ENCODE measurements around the gene ITGB7.

The ITGB7 gene, protein sequence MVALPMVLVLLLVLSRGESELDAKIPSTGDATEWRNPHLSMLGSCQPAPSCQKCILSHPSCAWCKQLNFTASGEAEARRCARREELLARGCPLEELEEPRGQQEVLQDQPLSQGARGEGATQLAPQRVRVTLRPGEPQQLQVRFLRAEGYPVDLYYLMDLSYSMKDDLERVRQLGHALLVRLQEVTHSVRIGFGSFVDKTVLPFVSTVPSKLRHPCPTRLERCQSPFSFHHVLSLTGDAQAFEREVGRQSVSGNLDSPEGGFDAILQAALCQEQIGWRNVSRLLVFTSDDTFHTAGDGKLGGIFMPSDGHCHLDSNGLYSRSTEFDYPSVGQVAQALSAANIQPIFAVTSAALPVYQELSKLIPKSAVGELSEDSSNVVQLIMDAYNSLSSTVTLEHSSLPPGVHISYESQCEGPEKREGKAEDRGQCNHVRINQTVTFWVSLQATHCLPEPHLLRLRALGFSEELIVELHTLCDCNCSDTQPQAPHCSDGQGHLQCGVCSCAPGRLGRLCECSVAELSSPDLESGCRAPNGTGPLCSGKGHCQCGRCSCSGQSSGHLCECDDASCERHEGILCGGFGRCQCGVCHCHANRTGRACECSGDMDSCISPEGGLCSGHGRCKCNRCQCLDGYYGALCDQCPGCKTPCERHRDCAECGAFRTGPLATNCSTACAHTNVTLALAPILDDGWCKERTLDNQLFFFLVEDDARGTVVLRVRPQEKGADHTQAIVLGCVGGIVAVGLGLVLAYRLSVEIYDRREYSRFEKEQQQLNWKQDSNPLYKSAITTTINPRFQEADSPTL

GRCh38 chr12:53207042-53207441 is at the start of gene ITGB7:
TSS of gene ITGB7 (minus strand) at chr12:53207251. CDS start at chr12:53200443, 6,808 bp downstream.
- CTCF ChIA-PET = interaction anchor here (2.3 to 11.6 kb wide), 2 partner anchors 48 to 62 kb away, joined by 9 to 144 read pairs; partner anchors contain the start of gene ESPL1
- POLR2A ChIA-PET = interaction anchor here (0.6 to 1.3 kb wide), 2 partner anchors 61 to 87 kb away, joined by 3 to 4 read pairs; no protein-coding TSS in a partner anchor
- no peak within 1 kb of the TSS for H3K27ac ChIP-seq (ENCODE audit: extremely low read depth, low read depth, low read length)
- no peaks in the 10 kb centered on the region for H3K9me3 ChIP-seq (ENCODE audit: control insufficient read depth, insufficient read depth, low read depth, low read length)
- H3K4me3 ChIP-seq (ENCODE audit: low read depth, low read length) = no peak within 1 kb of the TSS
- peaks cover 0 to 13% of the 10 kb centered on the region in 2 experiments; a peak in 1 of 3 replicates for H3K36me3 ChIP-seq (ENCODE audit: control insufficient read depth in 2 of 2, insufficient read depth in 1 of 2, low read length in 2 of 2)
- TF ChIP-seq ZNF16 (tag by site-specific recombination; IDR thresholded peaks at IDR 0.05; ENCODE audit: low read depth) (no peak), SP7 (tag by site-specific recombination; IDR thresholded peaks at IDR 0.05) (no peak), PBX3 (CRISPR knock-in tag; IDR thresholded peaks at IDR 0.05) (no peak), ZNF239 (tag by site-specific recombination; IDR thresholded peaks at IDR 0.05) (no peak), ZNF747 (tag by site-specific recombination; IDR thresholded peaks at IDR 0.05) (no peak), ZNF2 (tag by site-specific recombination; IDR thresholded peaks at IDR 0.05) (no peak), ZNF10 (tag by site-specific recombination; IDR thresholded peaks at IDR 0.05) (no peak), ZNF157 (tag by site-specific recombination; IDR thresholded peaks at IDR 0.05) (no peak), ZNF677 (tag by site-specific recombination; IDR thresholded peaks at IDR 0.05) (no peak), ZNF274 (IDR thresholded peaks at IDR 0.05; ENCODE audit: low read length) (no peak), ZNF274 (tag by site-specific recombination; IDR thresholded peaks at IDR 0.05; ENCODE audit: borderline replicate concordance) (no peak)
- TF ChIP-seq, protein P1, sequence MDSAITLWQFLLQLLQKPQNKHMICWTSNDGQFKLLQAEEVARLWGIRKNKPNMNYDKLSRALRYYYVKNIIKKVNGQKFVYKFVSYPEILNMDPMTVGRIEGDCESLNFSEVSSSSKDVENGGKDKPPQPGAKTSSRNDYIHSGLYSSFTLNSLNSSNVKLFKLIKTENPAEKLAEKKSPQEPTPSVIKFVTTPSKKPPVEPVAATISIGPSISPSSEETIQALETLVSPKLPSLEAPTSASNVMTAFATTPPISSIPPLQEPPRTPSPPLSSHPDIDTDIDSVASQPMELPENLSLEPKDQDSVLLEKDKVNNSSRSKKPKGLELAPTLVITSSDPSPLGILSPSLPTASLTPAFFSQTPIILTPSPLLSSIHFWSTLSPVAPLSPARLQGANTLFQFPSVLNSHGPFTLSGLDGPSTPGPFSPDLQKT (IDR thresholded peaks at IDR 0.05; ENCODE audit: borderline replicate concordance, low read depth, low read length) = no peak
- TF ChIP-seq, protein P2, sequence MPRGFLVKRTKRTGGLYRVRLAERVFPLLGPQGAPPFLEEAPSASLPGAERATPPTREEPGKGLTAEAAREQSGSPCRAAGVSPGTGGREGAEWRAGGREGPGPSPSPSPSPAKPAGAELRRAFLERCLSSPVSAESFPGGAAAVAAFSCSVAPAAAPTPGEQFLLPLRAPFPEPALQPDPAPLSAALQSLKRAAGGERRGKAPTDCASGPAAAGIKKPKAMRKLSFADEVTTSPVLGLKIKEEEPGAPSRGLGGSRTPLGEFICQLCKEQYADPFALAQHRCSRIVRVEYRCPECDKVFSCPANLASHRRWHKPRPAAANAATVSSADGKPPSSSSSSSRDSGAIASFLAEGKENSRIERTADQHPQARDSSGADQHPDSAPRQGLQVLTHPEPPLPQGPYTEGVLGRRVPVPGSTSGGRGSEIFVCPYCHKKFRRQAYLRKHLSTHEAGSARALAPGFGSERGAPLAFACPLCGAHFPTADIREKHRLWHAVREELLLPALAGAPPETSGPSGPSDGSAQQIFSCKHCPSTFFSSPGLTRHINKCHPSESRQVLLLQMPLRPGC (tag by site-specific recombination; IDR thresholded peaks at IDR 0.05) = no peak
- TF ChIP-seq, protein P3, sequence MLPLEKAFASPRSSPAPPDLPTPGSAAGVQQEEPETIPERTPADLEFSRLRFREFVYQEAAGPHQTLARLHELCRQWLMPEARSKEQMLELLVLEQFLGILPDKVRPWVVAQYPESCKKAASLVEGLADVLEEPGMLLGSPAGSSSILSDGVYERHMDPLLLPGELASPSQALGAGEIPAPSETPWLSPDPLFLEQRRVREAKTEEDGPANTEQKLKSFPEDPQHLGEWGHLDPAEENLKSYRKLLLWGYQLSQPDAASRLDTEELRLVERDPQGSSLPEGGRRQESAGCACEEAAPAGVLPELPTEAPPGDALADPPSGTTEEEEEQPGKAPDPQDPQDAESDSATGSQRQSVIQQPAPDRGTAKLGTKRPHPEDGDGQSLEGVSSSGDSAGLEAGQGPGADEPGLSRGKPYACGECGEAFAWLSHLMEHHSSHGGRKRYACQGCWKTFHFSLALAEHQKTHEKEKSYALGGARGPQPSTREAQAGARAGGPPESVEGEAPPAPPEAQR (tag by site-specific recombination; IDR thresholded peaks at IDR 0.05) = no peak
- TF ChIP-seq, protein P4, sequence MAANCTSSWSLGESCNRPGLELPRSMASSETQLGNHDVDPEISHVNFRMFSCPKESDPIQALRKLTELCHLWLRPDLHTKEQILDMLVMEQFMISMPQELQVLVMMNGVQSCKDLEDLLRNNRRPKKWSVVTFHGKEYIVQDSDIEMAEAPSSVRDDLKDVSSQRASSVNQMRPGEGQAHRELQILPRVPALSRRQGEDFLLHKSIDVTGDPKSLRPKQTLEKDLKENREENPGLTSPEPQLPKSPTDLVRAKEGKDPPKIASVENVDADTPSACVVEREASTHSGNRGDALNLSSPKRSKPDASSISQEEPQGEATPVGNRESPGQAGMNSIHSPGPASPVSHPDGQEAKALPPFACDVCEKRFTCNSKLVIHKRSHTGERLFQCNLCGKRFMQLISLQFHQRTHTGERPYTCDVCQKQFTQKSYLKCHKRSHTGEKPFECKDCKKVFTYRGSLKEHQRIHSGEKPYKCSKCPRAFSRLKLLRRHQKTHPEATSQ (tag by site-specific recombination; IDR thresholded peaks at IDR 0.05) = no peak
- no peaks in the 10 kb centered on the region for H3K4me1 ChIP-seq (ENCODE audit: control insufficient read depth, insufficient read depth, low read length)

DNA sequence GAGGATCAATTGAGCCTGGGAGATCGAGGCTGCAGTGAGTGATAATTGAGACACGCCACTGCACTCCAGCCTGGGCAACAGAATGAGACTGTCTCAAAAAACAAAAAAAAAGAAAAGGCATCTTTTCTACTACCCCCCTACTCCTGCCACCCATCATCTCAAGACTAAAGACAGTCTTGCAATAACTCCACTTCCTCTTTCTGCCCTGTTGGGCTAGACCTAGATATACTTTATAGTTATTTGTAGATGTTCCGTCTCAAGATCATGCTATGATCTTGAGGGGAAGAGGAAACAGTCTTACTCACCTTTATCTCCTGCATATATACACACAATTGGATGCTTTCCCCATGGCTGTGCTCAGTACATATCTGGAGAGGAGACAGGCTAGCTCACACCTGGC is 48.9 kb upstream of the ITGB7 start:
- peaks cover 4% of the 10 kb centered on the region; the same call in 1 of the 2 replicates for H3K4me1 ChIP-seq (ENCODE audit: control insufficient read depth, insufficient read depth, low read length)
- H3K36me3 ChIP-seq (ENCODE audit: control insufficient read depth in 2 of 2, insufficient read depth in 1 of 2, low read length in 2 of 2) = peaks cover 0 to 22% of the 10 kb centered on the region in 2 experiments; a peak in 1 of 3 replicates
- no peak overlapping the region for H3K4me3 ChIP-seq (ENCODE audit: low read depth, low read length)
- ChIA-PET POLR2A (no interaction called here), CTCF (interaction anchor here (0.6 kb wide), 1 partner anchor 322 kb away, joined by 3 read pairs; no protein-coding TSS in a partner anchor)
- H3K9me3 ChIP-seq (ENCODE audit: control insufficient read depth, insufficient read depth, low read depth, low read length) = no peaks in the 10 kb centered on the region
- H3K27ac ChIP-seq (ENCODE audit: extremely low read depth, low read depth, low read length) = no peak overlapping the region
- TF ChIP-seq ZNF391 (tag by site-specific recombination; IDR thresholded peaks at IDR 0.05; ENCODE audit: borderline replicate concordance, low read depth) (no peak), ZNF555 (tag by site-specific recombination; conservative IDR thresholded peaks at IDR 0.05) (no peak), ZNF530 (tag by site-specific recombination; IDR thresholded peaks at IDR 0.05; ENCODE audit: low read depth) (no peak)
- TF ChIP-seq, protein P5, sequence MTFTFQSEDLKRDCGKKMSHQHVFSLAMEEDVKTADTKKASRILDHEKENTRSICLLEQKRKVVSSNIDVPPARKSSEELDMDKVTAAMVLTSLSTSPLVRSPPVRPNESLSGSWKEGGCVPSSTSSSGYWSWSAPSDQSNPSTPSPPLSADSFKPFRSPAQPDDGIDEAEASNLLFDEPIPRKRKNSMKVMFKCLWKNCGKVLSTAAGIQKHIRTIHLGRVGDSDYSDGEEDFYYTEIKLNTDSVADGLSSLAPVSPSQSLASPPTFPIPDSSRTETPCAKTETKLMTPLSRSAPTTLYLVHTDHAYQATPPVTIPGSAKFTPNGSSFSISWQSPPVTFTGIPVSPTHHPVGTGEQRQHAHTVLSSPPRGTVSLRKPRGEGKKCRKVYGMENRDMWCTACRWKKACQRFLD (tag by site-specific recombination; IDR thresholded peaks at IDR 0.05) = no peak
- TF ChIP-seq, protein P6, sequence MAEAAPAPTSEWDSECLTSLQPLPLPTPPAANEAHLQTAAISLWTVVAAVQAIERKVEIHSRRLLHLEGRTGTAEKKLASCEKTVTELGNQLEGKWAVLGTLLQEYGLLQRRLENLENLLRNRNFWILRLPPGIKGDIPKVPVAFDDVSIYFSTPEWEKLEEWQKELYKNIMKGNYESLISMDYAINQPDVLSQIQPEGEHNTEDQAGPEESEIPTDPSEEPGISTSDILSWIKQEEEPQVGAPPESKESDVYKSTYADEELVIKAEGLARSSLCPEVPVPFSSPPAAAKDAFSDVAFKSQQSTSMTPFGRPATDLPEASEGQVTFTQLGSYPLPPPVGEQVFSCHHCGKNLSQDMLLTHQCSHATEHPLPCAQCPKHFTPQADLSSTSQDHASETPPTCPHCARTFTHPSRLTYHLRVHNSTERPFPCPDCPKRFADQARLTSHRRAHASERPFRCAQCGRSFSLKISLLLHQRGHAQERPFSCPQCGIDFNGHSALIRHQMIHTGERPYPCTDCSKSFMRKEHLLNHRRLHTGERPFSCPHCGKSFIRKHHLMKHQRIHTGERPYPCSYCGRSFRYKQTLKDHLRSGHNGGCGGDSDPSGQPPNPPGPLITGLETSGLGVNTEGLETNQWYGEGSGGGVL (tag by site-specific recombination; IDR thresholded peaks at IDR 0.05) = no peak
- TF ChIP-seq, protein P1 (IDR thresholded peaks at IDR 0.05; ENCODE audit: borderline replicate concordance, low read depth, low read length) = no peak
